K562 (cell line): Measurements from ENCODE around the gene FBLIM1. TPM values are rescaled to one million over a fixed set of nuclear protein-coding genes. Genes with fewer than 3 reads are reported as not detected.

Experiments used
- CREB1 ChIP-seq, 2 experiments: sonication (generic) in 1 of 2; formaldehyde crosslinking in 1 of 2; IDR thresholded peaks; 2 replicates each; pipeline versions ENCODE4 v1.6.1 to v1.8.0; 2012 to 2022; ENCODE audit warnings: inconsistent platforms in 1 of 2, mild to moderate bottlenecking in 1 of 2, missing genetic modification reagents in 1 of 2, moderate library complexity in 1 of 2
- EGR1 ChIP-seq: fragments of 450-650 bp; conservative IDR thresholded peaks from 2 replicates; pipeline ENCODE4 v1.6.1; 2017; ENCODE audit warnings: mild to moderate bottlenecking
- HDAC2 ChIP-seq: fragments of 450-650 bp; IDR thresholded peaks from 2 replicates; pipeline ENCODE4 v1.6.1; 2016; ENCODE audit warnings: mild to moderate bottlenecking
- KHSRP ChIP-seq: fragments of 450-650 bp; IDR thresholded peaks from 2 replicates; pipeline ENCODE4 v1.6.1; 2017
- MAFK ChIP-seq: IDR thresholded peaks from 2 replicates; pipeline ENCODE4 v1.6.1; 2011; ENCODE audit warnings: low read length, improper control_type of control experiment
- NFYB ChIP-seq: IDR thresholded peaks from 2 replicates; pipeline ENCODE4 v1.6.1; 2011; ENCODE audit warnings: mild to moderate bottlenecking, moderate library complexity; ENCODE audit not compliant: insufficient read length; ENCODE audit errors: extremely low read depth
- NR2C2 ChIP-seq, 2 experiments: fragments of 200-800 bp in 1 of 2; sonication (Bioruptor generic) in 1 of 2; sonication (generic) in 1 of 2; formaldehyde crosslinking in 1 of 2; IDR thresholded peaks; 2 replicates each; pipeline versions ENCODE4 v1.6.1 to v1.8.0; 2016 to 2022; ENCODE audit warnings: mild to moderate bottlenecking in 1 of 2, missing compliant biosample characterization in 1 of 2, missing genetic modification characterization in 1 of 2, missing genetic modification reagents in 1 of 2
- PKNOX1 ChIP-seq: fragments of 450-650 bp; IDR thresholded peaks from 2 replicates; pipeline ENCODE4 v1.6.1; 2016
- PTRF ChIP-seq: fragments of 450-650 bp; IDR thresholded peaks from 2 replicates; pipeline ENCODE4 v1.6.1; 2016; ENCODE audit warnings: mild to moderate bottlenecking, missing genetic modification characterization, missing compliant biosample characterization
- RBM25 ChIP-seq: fragments of 200-400 bp; formaldehyde crosslinking; IDR thresholded peaks from 2 replicates; pipeline ENCODE4 v1.6.1; 2018; ENCODE audit warnings: low read length, low read depth, moderate library complexity; ENCODE audit not compliant: severe bottlenecking
- SMARCE1 ChIP-seq: fragments of 450-650 bp; IDR thresholded peaks from 2 replicates; pipeline ENCODE4 v1.7.1; 2016; ENCODE audit warnings: mild to moderate bottlenecking
- TBL1XR1 ChIP-seq, 2 experiments: IDR thresholded peaks; 2 replicates each; pipeline ENCODE4 v1.6.1; 2012; ENCODE audit warnings: improper control_type of control experiment in 2 of 2, low read length in 2 of 2, mild to moderate bottlenecking in 1 of 2
- TCF15 ChIP-seq: fragments of 250-450 bp; sonication (Bioruptor Pico); IDR thresholded peaks from 2 replicates; pipeline ENCODE4 v1.8.0; 2022; ENCODE audit warnings: moderate library complexity, mild to moderate bottlenecking, inconsistent platforms
- ZFP36 ChIP-seq: fragments of 150-350 bp; IDR thresholded peaks from 2 replicates; pipeline ENCODE4 v1.6.1; 2018; ENCODE audit warnings: low read length, low read depth; ENCODE audit not compliant: partially characterized antibody
- ZKSCAN3 ChIP-seq: fragments of 250-450 bp; sonication (Bioruptor Pico); IDR thresholded peaks from 2 replicates; pipeline ENCODE4 v1.4.0; 2020
- ZNF3 ChIP-seq: fragments of 250-450 bp; sonication (Bioruptor Pico); IDR thresholded peaks from 2 replicates; pipeline ENCODE4 v1.5.0; 2021; ENCODE audit warnings: mild to moderate bottlenecking, moderate library complexity
- polyA plus RNA-seq, 8 experiments: library from polyadenylated mRNA; depleted of rRNA in 4 of 8; stranded (reverse) in 5 of 8; unstranded in 3 of 8; fragments of >200 nt; fragmentation: Nextera tagmentation in 2 of 8; fragmentation: Illumina TruSeq in 1 of 8; extraction: Ambion mirVana in 2 of 8; extraction: Trizol in 1 of 8; gene quantifications; 2 replicates each; pipeline versions ENCODE4 v1.2.1 to v1.2.3, GENCODE V29; 2011 to 2014; ENCODE audit warnings: inconsistent platforms in 1 of 8, missing spikeins in 1 of 8
- total RNA-seq, 7 experiments: library from RNA; depleted of rRNA in 6 of 7; stranded (reverse); fragments of >200 nt in 6 of 7; fragmentation: Illumina TruSeq in 2 of 7; extraction: Trizol in 2 of 7; gene quantifications; 2 replicates each; pipeline versions ENCODE4 v1.2.1 to v1.2.3, GENCODE V29; 2011 to 2021; ENCODE audit warnings: low replicate concordance in 1 of 7
- TF ChIP-seq, protein P1 (sequence below), 2 experiments: IDR thresholded peaks; 2 replicates each; pipeline ENCODE4 v1.6.1; 2011; ENCODE audit warnings: borderline replicate concordance in 1 of 2, control low read depth in 1 of 2, low read depth in 1 of 2, low read length in 1 of 2, mild to moderate bottlenecking in 1 of 2, mixed read lengths in 1 of 2, moderate library complexity in 1 of 2; ENCODE audit not compliant: insufficient read depth in 1 of 2, insufficient read length in 1 of 2, poor library complexity in 1 of 2, severe bottlenecking in 1 of 2; ENCODE audit errors: extremely low read depth in 1 of 2
- TF ChIP-seq, protein P2 (sequence below): fragments of 250-450 bp; sonication (Bioruptor Pico); IDR thresholded peaks from 2 replicates; pipeline ENCODE4 v1.4.0; 2020

FBLIM1 gene
- total and polyA plus RNA-seq, 9 of the 15 experiments (the other 6 are each of a cell fraction or from before 2014, with no cell fraction given): 0.14 to 0.24 TPM; not detected in 7

- TF ChIP-seq MAFK: peak; percentile 3
- TF ChIP-seq, protein P1, sequence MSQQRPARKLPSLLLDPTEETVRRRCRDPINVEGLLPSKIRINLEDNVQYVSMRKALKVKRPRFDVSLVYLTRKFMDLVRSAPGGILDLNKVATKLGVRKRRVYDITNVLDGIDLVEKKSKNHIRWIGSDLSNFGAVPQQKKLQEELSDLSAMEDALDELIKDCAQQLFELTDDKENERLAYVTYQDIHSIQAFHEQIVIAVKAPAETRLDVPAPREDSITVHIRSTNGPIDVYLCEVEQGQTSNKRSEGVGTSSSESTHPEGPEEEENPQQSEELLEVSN (IDR thresholded peaks at IDR 0.05; ENCODE audit: borderline replicate concordance in 1 of 2, extremely low read depth in 1 of 2, insufficient read depth in 1 of 2, insufficient read length in 1 of 2, low read depth in 1 of 2, low read length in 1 of 2, poor library complexity in 1 of 2, severe bottlenecking in 1 of 2): peak; percentile 18 to 36
- TF ChIP-seq PTRF (tag): no peak
- TF ChIP-seq CREB1 (IDR thresholded peaks at IDR 0.05): no peak
- no peak; the same call in 1 of the 2 replicates for TF ChIP-seq CREB1 (CRISPR knock-in tag; IDR thresholded peaks at IDR 0.05)
- 0 out of 2 replicates have a peak, but pooled peaks have one; percentile 44 for TF ChIP-seq HDAC2
- no peak for TF ChIP-seq KHSRP
- TF ChIP-seq SMARCE1: 0 out of 2 replicates have a peak, but pooled peaks have one; percentile 36
- no peak for TF ChIP-seq ZKSCAN3 (CRISPR knock-in tag)
- TF ChIP-seq NFYB: no peak
- TF ChIP-seq TBL1XR1 (IDR thresholded peaks at IDR 0.05; ENCODE audit: low read length in 2 of 2): 0 out of 4 replicates have a peak, but pooled peaks of 1 of the 2 experiments have one; percentile 35
- TF ChIP-seq RBM25: peak; percentile 58
- 0 out of 2 replicates have a peak, but pooled peaks have one; percentile 28 for TF ChIP-seq EGR1
- TF ChIP-seq ZNF3: no peak
- 0 out of 2 replicates have a peak, but pooled peaks have one; percentile 32 for TF ChIP-seq TCF15 (CRISPR knock-in tag)
- TF ChIP-seq PKNOX1: no peak
- peak; percentile 94 for TF ChIP-seq NR2C2 (CRISPR knock-in tag; IDR thresholded peaks at IDR 0.05)
- peak; percentile 93 for TF ChIP-seq NR2C2 (tag; IDR thresholded peaks at IDR 0.05)
- TF ChIP-seq, protein P2, sequence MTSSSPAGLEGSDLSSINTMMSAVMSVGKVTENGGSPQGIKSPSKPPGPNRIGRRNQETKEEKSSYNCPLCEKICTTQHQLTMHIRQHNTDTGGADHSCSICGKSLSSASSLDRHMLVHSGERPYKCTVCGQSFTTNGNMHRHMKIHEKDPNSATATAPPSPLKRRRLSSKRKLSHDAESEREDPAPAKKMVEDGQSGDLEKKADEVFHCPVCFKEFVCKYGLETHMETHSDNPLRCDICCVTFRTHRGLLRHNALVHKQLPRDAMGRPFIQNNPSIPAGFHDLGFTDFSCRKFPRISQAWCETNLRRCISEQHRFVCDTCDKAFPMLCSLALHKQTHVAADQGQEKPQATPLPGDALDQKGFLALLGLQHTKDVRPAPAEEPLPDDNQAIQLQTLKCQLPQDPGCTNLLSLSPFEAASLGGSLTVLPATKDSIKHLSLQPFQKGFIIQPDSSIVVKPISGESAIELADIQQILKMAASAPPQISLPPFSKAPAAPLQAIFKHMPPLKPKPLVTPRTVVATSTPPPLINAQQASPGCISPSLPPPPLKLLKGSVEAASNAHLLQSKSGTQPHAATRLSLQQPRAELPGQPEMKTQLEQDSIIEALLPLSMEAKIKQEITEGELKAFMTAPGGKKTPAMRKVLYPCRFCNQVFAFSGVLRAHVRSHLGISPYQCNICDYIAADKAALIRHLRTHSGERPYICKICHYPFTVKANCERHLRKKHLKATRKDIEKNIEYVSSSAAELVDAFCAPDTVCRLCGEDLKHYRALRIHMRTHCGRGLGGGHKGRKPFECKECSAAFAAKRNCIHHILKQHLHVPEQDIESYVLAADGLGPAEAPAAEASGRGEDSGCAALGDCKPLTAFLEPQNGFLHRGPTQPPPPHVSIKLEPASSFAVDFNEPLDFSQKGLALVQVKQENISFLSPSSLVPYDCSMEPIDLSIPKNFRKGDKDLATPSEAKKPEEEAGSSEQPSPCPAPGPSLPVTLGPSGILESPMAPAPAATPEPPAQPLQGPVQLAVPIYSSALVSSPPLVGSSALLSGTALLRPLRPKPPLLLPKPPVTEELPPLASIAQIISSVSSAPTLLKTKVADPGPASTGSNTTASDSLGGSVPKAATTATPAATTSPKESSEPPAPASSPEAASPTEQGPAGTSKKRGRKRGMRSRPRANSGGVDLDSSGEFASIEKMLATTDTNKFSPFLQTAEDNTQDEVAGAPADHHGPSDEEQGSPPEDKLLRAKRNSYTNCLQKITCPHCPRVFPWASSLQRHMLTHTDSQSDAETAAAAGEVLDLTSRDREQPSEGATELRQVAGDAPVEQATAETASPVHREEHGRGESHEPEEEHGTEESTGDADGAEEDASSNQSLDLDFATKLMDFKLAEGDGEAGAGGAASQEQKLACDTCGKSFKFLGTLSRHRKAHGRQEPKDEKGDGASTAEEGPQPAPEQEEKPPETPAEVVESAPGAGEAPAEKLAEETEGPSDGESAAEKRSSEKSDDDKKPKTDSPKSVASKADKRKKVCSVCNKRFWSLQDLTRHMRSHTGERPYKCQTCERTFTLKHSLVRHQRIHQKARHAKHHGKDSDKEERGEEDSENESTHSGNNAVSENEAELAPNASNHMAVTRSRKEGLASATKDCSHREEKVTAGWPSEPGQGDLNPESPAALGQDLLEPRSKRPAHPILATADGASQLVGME (CRISPR knock-in tag): peak; percentile 33
- peak; percentile 80 for TF ChIP-seq ZFP36
Observed at GRCh38 chr1:15799928-15800835, 41.6 kb downstream of the FBLIM1 start (continued).
